Epithelial cell of esophagus (primary cell): ENCODE measurements around the gene CD274.
"Not testable (repeated sequence)": the region's sequence is repeated elsewhere in the genome, so short reads cannot be mapped to it uniquely, and the experiment has no call there.

Experiments used
- DNase-seq: peaks from one replicate; pipeline ENCODE4 v3.0.0; 2010; ENCODE audit warnings: low read depth
- H3K4me3 ChIP-seq: 2 replicates; pipeline ENCODE4 v1.5.1; 2011; ENCODE audit warnings: mild to moderate bottlenecking, low read length, control low read depth
- TF ChIP-seq, protein P1 (sequence below): IDR thresholded peaks from 2 replicates; pipeline ENCODE4 v1.5.1; 2011; ENCODE audit warnings: low read depth, mild to moderate bottlenecking, low read length, control low read depth, inconsistent platforms; ENCODE audit not compliant: insufficient read depth; ENCODE audit errors: missing control alignments

The CD274 gene

DNA sequence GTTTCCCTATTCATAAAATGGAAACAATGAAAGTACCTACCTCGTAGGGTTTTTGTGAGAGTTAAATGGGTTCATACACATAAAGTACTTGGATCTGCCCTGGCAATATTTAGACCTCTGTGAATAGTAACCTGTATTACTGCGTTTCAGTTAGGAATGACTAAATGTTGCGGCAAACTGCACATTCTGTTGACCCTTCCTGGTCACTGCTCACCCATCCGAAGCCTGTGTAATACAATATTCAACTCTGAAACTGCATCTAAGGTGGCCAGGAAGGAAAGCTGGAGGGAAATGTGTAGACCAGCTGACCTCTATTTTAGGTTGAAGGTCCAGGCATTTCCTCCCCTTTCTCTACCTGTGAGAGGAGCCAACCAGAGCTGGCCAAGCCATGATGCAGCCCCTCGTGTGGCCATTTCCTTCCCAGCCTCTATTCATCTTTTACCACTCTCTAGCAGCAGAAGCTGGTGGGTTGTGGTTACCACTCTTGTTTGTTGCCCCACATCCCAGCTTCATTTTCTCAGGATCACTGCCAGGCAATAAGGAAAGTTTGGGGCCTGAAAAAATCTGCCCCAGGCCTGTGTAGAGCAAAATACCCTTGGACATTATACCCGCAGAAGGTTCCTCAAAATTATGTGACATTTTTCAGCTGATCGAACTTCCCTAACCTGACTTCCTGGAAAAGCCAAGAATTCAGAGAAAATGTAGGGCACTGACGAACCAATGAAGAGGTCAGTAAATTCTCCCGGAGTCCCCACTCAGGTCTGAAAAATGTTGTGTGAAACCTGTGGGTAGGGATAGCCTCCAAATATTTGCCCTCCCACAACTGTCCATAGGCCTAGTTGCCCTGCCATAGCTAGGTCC lies 39.5 kb downstream of the CD274 start:
- TF ChIP-seq, protein P1, sequence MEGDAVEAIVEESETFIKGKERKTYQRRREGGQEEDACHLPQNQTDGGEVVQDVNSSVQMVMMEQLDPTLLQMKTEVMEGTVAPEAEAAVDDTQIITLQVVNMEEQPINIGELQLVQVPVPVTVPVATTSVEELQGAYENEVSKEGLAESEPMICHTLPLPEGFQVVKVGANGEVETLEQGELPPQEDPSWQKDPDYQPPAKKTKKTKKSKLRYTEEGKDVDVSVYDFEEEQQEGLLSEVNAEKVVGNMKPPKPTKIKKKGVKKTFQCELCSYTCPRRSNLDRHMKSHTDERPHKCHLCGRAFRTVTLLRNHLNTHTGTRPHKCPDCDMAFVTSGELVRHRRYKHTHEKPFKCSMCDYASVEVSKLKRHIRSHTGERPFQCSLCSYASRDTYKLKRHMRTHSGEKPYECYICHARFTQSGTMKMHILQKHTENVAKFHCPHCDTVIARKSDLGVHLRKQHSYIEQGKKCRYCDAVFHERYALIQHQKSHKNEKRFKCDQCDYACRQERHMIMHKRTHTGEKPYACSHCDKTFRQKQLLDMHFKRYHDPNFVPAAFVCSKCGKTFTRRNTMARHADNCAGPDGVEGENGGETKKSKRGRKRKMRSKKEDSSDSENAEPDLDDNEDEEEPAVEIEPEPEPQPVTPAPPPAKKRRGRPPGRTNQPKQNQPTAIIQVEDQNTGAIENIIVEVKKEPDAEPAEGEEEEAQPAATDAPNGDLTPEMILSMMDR, result no peak
- H3K4me3 ChIP-seq, result no peak overlapping the region
- no peak for DNase-seq

DNA sequence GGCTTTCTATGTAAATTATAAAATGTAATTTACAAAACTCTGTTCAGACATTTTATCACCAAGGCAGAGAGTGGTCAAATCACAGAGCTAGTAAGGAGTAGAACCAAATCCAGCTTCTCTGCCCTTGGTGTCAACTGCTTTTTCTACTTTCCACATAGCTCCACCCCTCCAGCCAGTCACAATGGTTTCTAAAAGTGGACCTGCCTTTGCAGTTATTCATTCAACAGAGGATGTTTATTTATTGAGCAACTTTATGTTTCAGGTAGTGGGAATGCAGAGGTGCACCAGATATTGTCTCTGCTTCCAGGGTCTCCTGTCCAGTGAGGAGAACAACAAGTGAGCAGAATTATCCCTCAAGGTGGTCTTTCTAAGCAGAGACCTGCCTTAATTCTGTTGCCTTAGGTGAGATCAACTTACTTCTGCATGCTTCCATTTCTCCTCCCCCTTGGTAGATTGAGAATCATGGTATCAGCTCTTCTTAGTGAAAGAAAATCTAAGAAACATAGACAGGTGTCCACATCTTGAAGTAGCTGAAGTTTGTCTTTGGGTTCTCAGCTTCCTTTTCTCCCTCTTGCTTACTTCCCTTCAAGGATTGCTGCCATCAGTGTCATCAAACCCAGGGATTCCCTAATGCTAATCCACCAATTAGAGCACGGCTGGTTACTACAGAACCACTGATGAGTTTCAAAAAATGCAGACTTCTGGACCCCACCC lies 42.8 kb downstream of the CD274 start:
- TF ChIP-seq, protein P1, result no peak
- DNase-seq, result peak; percentile 90
- no peak overlapping the region for H3K4me3 ChIP-seq

DNA sequence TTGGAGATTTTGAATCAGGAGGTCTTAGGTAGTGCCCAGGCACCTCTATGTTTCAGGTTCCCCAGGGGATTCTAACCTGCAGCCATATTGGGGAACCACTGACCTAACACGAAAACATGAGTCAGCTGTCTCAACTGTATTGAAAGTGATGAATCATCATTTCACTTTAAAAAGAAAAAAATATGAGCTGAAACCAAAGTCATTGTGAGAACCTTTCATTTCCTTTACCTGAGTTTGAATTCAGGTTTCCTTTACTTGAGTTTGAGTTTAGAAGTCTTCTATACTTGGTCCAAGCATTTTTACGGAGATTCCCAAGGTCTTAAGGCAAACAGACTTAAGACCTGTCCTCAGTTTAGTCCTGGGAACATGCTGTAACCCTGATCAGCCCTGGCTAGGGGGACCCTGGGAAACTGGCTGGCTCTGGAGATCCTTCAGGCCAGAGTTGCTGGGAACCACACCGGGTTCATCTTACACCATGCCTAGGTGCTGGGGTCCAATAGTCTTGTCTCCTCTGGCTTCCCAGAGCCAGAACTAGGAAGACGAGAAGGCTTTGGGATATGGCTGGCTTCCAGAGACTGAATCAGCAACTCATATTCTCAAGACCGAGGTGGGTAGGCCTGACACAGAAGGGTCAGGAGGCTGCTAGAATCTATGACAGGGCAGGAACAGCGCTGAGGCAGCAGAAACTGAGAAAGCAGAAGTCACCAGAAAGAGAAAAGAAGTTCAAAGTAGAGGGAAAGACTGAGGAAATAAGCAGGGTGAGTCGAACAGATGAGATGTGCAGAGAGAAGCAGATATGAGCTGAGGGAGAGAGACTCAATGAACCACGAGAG lies 43.6 kb downstream of the CD274 start:
- H3K4me3 ChIP-seq, result no peak overlapping the region
- TF ChIP-seq, protein P1, result no peak
- peak; percentile 94 for DNase-seq

DNA sequence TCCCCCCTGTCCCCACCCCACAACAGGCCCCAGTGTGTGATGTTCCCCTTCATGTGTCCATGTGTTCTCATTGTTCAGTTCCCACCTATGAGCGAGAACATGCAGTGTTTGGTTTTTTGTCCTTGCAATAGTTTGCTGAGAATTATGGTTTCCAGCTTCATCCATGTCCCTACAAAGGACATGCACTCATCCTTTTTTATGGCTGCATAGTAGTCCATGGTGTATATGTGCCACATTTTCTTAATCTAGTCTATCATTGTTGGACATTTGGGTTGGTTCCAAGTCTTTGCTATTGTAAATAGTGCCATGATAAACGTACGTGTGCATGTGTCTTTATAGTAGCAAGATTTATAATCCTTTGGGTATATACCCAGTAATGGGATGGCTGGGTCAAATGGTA lies 44.4 kb downstream of the CD274 start:
- H3K4me3 ChIP-seq, DNase-seq: not testable (repeated sequence)

DNA sequence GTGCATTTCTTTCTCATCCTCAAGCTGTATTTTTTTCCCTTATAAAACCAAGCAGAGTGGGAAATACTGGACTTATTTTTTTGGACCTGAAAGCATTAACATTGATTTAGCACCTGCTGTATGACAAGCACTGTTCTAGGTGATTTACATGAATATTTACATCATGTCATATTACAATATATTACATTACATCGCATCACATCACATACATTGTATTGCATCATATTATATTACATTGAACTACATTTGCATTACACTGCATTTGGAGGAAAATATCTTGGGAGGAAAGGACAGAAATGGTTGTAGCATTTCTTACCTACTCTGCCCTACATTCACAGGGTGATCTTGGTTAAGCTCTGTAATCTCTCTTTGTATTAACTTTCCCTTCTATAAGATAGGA lies 48.8 kb downstream of the CD274 start:
- TF ChIP-seq, protein P1, result no peak
- DNase-seq, result no peak

DNA sequence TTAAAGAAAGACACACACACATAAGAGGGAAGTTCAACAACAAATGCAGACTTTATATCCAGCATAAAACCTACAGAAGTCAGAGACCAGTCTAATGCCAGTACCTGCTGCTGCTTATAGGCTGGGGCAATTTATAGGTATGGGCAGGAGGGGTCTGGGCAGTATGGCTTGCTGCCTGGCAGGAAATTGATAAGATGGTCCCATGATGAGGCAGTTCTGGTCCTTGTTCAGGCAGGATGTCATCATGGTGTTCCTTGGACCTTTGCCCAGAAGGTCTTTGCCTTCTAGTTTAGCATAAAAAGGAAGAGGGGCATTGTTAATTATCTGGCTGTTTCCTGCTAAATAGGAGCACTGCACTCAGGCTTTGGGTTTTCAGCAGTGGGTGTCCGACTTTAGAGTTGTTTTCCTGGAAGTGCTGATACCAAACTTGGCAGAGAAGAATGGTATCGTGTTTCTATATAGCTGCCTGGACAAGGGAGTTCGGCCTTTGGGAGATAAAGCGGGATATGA lies 49.6 kb downstream of the CD274 start:
- TF ChIP-seq, protein P1, result no peak
- DNase-seq, result peak; percentile 35
- no peak overlapping the region for H3K4me3 ChIP-seq

More for the DNA sequence above, 48.8 kb downstream of the CD274 start:
- no peak overlapping the region for H3K4me3 ChIP-seq
